Measurements from ENCODE around the gene SFXN3.

Gene SFXN3

GRCh38 chr10:101000915-101001658, 29.9 kb upstream of the SFXN3 start:
- no peak for TF ChIP-seq YY1 (IDR thresholded peaks at IDR 0.05; ENCODE audit: low read depth)
- TF ChIP-seq ZBTB7A (IDR thresholded peaks at IDR 0.05; ENCODE audit: low read depth): no peak
- TF ChIP-seq MAX (IDR thresholded peaks at IDR 0.05): no peak
- TF ChIP-seq CEBPB (IDR thresholded peaks at IDR 0.05): no peak
- no peak for TF ChIP-seq REST (IDR thresholded peaks at IDR 0.05; ENCODE audit: low read depth)
- no peak for TF ChIP-seq USF1 (IDR thresholded peaks at IDR 0.05)
- no peak for TF ChIP-seq RAD21 (IDR thresholded peaks at IDR 0.05; ENCODE audit: low read depth)
- no peak for TF ChIP-seq FOXM1 (IDR thresholded peaks at IDR 0.05; ENCODE audit: borderline replicate concordance, low read depth)
- no peak for TF ChIP-seq TCF12 (IDR thresholded peaks at IDR 0.05; ENCODE audit: low read depth)
- TF ChIP-seq CREB1 (IDR thresholded peaks at IDR 0.05; ENCODE audit: low read depth): no peak
- no peak for TF ChIP-seq EP300 (IDR thresholded peaks at IDR 0.05; ENCODE audit: borderline replicate concordance)
- TF ChIP-seq TAF1 (IDR thresholded peaks at IDR 0.05; ENCODE audit: low read depth): no peak
- TF ChIP-seq NFIC (IDR thresholded peaks at IDR 0.05): no peak
- no peak for TF ChIP-seq EGR1 (IDR thresholded peaks at IDR 0.05)
- TF ChIP-seq TEAD4 (IDR thresholded peaks at IDR 0.05): no peak

- TF ChIP-seq EGR1 (IDR thresholded peaks at IDR 0.05) (no peak), ZBTB7A (IDR thresholded peaks at IDR 0.05; ENCODE audit: low read depth) (no peak), TCF12 (IDR thresholded peaks at IDR 0.05; ENCODE audit: low read depth) (no peak)
Measured at GRCh38 chr10:101001659-101002035, 29.4 kb upstream of the SFXN3 start.

- TF ChIP-seq ZBTB7A (IDR thresholded peaks at IDR 0.05; ENCODE audit: low read depth): no peak
- no peak for TF ChIP-seq EP300 (IDR thresholded peaks at IDR 0.05; ENCODE audit: borderline replicate concordance)
- no peak for TF ChIP-seq EGR1 (IDR thresholded peaks at IDR 0.05)
- no peak for TF ChIP-seq FOXM1 (IDR thresholded peaks at IDR 0.05; ENCODE audit: borderline replicate concordance, low read depth)
- TF ChIP-seq REST (IDR thresholded peaks at IDR 0.05; ENCODE audit: low read depth): no peak
- no peak for TF ChIP-seq CEBPB (IDR thresholded peaks at IDR 0.05)
- no peak for TF ChIP-seq TAF1 (IDR thresholded peaks at IDR 0.05; ENCODE audit: low read depth)
- no peak for TF ChIP-seq USF1 (IDR thresholded peaks at IDR 0.05)
- no peak for TF ChIP-seq TCF12 (IDR thresholded peaks at IDR 0.05; ENCODE audit: low read depth)
- TF ChIP-seq YY1 (IDR thresholded peaks at IDR 0.05; ENCODE audit: low read depth): no peak
- no peak for TF ChIP-seq NFIC (IDR thresholded peaks at IDR 0.05)
- TF ChIP-seq TEAD4 (IDR thresholded peaks at IDR 0.05): no peak
Measured at GRCh38 chr10:101002456-101002855, 28.6 kb upstream of the SFXN3 start.

GRCh38 chr10:101003639-101004206, 27.3 kb upstream of the SFXN3 start:
- TF ChIP-seq TEAD4 (IDR thresholded peaks at IDR 0.05) (no peak), EGR1 (IDR thresholded peaks at IDR 0.05) (no peak), TAF1 (IDR thresholded peaks at IDR 0.05; ENCODE audit: low read depth) (no peak), CREB1 (IDR thresholded peaks at IDR 0.05; ENCODE audit: low read depth) (no peak), ZBTB7A (IDR thresholded peaks at IDR 0.05; ENCODE audit: low read depth) (no peak)

GRCh38 chr10:101005361-101005760, 25.7 kb upstream of the SFXN3 start:
- TF ChIP-seq EP300 (IDR thresholded peaks at IDR 0.05; ENCODE audit: borderline replicate concordance): no peak
- no peak for TF ChIP-seq TAF1 (IDR thresholded peaks at IDR 0.05; ENCODE audit: low read depth)
- no peak for TF ChIP-seq FOXM1 (IDR thresholded peaks at IDR 0.05; ENCODE audit: borderline replicate concordance, low read depth)
- TF ChIP-seq ZBTB7A (IDR thresholded peaks at IDR 0.05; ENCODE audit: low read depth): no peak
- no peak for TF ChIP-seq RAD21 (IDR thresholded peaks at IDR 0.05; ENCODE audit: low read depth)
- TF ChIP-seq YY1 (IDR thresholded peaks at IDR 0.05; ENCODE audit: low read depth): no peak
- TF ChIP-seq USF1 (IDR thresholded peaks at IDR 0.05): no peak
- TF ChIP-seq TCF12 (IDR thresholded peaks at IDR 0.05; ENCODE audit: low read depth): no peak
- no peak for TF ChIP-seq EGR1 (IDR thresholded peaks at IDR 0.05)
- TF ChIP-seq MAX (IDR thresholded peaks at IDR 0.05): no peak
- no peak for TF ChIP-seq REST (IDR thresholded peaks at IDR 0.05; ENCODE audit: low read depth)
- no peak for TF ChIP-seq NFIC (IDR thresholded peaks at IDR 0.05)
- no peak for TF ChIP-seq TEAD4 (IDR thresholded peaks at IDR 0.05)
